Limb (tissue), 2 donors: Measurements from ENCODE around the gene OOSP4B.
A peak's percentile ranks its signal among the peaks of the same experiment; 100 is the strongest.
"Not testable (repeated sequence)": the region's sequence is repeated elsewhere in the genome, so short reads cannot be mapped to it uniquely, and the experiment has no call there.

Experiments
- DNase-seq, 2 donors: peaks; one replicate each; pipeline ENCODE4 v3.0.0-alpha.2; 2016; ENCODE audit errors: extremely low spot score in 2 of 2

OOSP4B gene

GRCh38 chr11:60016881-60017280, at the start of gene OOSP4B:
Gene OOSP4B (plus strand): TSS chr11:60017181.
- no peak for DNase-seq

GRCh38 chr11:59967677-59968394, 49.1 kb upstream of the OOSP4B start:
- no peak for DNase-seq

- no peak for DNase-seq
Observed at GRCh38 chr11:59968395-59968783, 48.6 kb upstream of the OOSP4B start.

GRCh38 chr11:59973097-59973496, 43.9 kb upstream of the OOSP4B start:
- DNase-seq, result no peak

- no peak for DNase-seq
Observed at GRCh38 chr11:59981106-59981770, 35.7 kb upstream of the OOSP4B start.

- DNase-seq, result not testable (repeated sequence)
Observed at GRCh38 chr11:59982037-59982436, 34.9 kb upstream of the OOSP4B start.

GRCh38 chr11:59983212-59983611, 33.8 kb upstream of the OOSP4B start:
- DNase-seq, result no peak

- no peak for DNase-seq
Observed at GRCh38 chr11:59984368-59984767, 32.6 kb upstream of the OOSP4B start.

- DNase-seq, result no peak
Observed at GRCh38 chr11:59990421-59990820, 26.6 kb upstream of the OOSP4B start.

GRCh38 chr11:59992425-59992824, 24.6 kb upstream of the OOSP4B start:
- no peak for DNase-seq

GRCh38 chr11:59997800-59998199, 19.2 kb upstream of the OOSP4B start:
- no peak for DNase-seq

- peak in 1 of 2 donors; percentile 1 for DNase-seq
Observed at GRCh38 chr11:59999691-60000090, 17.3 kb upstream of the OOSP4B start.

GRCh38 chr11:60003729-60004128, 13.3 kb upstream of the OOSP4B start:
- no peak for DNase-seq

- no peak for DNase-seq
Observed at GRCh38 chr11:60005360-60005759, 11.6 kb upstream of the OOSP4B start.

- no peak for DNase-seq
Observed at GRCh38 chr11:60018058-60018457, 1.1 kb downstream of the OOSP4B start.

- DNase-seq, result not testable (repeated sequence)
Observed at GRCh38 chr11:60020376-60020775, 3.4 kb downstream of the OOSP4B start.

- DNase-seq, result no peak
Observed at GRCh38 chr11:60029015-60029632, 12.1 kb downstream of the OOSP4B start.

GRCh38 chr11:60040109-60040508, 23.1 kb downstream of the OOSP4B start, which contains the start of gene OOSP2:
Gene OOSP2 (plus strand): TSS chr11:60040409. CDS start chr11:60040460, 51 bp downstream.
- no peak for DNase-seq

GRCh38 chr11:60050422-60050821, 33.4 kb downstream of the OOSP4B start:
- DNase-seq, result not testable (repeated sequence)

GRCh38 chr11:60050839-60051238, 33.9 kb downstream of the OOSP4B start:
- DNase-seq, result not testable (repeated sequence)

- DNase-seq, result no peak
Observed at GRCh38 chr11:60056349-60056969, 39.5 kb downstream of the OOSP4B start, which contains the start of gene MS4A3. Gene MS4A3 (plus strand): TSS chr11:60056665. CDS start chr11:60061161, 4,496 bp downstream.

GRCh38 chr11:60059052-60059451, 42.1 kb downstream of the OOSP4B start:
- DNase-seq, result no peak
